SK-N-MC (cell line): ENCODE results near the gene DDX50.

Experiments
- EZH2 ChIP-seq: fragments of 200-600 bp; sonication (generic); IDR thresholded peaks from one replicate; pipeline ENCODE4 v1.6.1; 2017; ENCODE audit warnings: antibody characterized with exemption
- FOXP2 ChIP-seq: optimal IDR thresholded peaks from 2 replicates; pipeline ENCODE3; 2011; ENCODE audit warnings: mild to moderate bottlenecking, moderate library complexity; ENCODE audit not compliant: insufficient read depth; ENCODE audit errors: extremely low read length, control extremely low read depth
- POLR2AphosphoS5 ChIP-seq: IDR thresholded peaks from 2 replicates; pipeline ENCODE4 v1.6.1; 2012; ENCODE audit warnings: mild to moderate bottlenecking, low read depth, low read length, borderline replicate concordance

DNA sequence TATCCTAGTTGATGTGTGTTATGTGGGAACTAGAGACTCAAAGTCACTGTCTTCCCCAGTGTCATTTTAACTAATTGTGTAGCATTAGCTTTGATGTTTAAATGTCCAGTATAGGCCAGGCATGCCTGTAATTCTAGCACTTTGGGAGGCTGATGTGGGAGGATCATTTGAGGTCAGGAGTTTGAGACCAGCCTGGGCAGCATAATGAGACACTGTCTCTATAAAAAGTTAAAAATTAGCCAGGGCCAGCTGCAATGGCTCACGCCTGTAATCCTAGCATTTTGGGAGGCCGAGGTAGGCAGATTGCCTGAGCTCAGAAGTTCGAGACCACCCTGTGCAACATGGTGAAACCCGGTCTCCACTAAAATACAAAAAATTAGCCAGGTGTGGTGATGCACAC, 24.4 kb downstream of the DDX50 start:
- TF ChIP-seq POLR2AphosphoS5, result no peak
- TF ChIP-seq EZH2, result no peak
- TF ChIP-seq FOXP2, result no peak
